GM23338 (cell line): Measurements from ENCODE around the gene DET1. TPM values are rescaled to one million over a fixed set of nuclear protein-coding genes. Genes with fewer than 3 reads are reported as not detected.

Experiments used
- ATAC-seq: fragments of 200-7000 bp; cut with Tn5 transposase; 3 replicates; pipeline ENCODE4 v1.9.1; 2020
- DNase-seq: peaks from one replicate; pipeline ENCODE4 v3.0.0-alpha.2; 2015; ENCODE audit warnings: low spot score
- H2AFZ ChIP-seq: fragments of 200-600 bp; sonication (generic); 2 replicates; pipeline ENCODE4 v1.8.0; 2016; ENCODE audit warnings: antibody characterized with exemption, mild to moderate bottlenecking, moderate library complexity
- H3F3A ChIP-seq: fragments of 200-600 bp; sonication (generic); replicated peaks from 2 replicates; pipeline ENCODE4 v1.8.0; 2017; ENCODE audit warnings: antibody characterized with exemption, mixed run types, low read depth
- H3K27ac ChIP-seq: fragments of 200-600 bp; sonication (generic); 2 replicates; pipeline ENCODE4 v1.6.1; 2016; ENCODE audit warnings: low read depth
- H3K27me3 ChIP-seq: fragments of 200-600 bp; sonication (generic); 2 replicates; pipeline ENCODE4 v1.8.0; 2016; ENCODE audit warnings: mild to moderate bottlenecking, mixed run types, moderate library complexity; ENCODE audit not compliant: insufficient read depth
- H3K36me3 ChIP-seq: fragments of 200-600 bp; sonication (generic); 2 replicates; pipeline ENCODE4 v1.8.0; 2016; ENCODE audit warnings: mild to moderate bottlenecking; ENCODE audit not compliant: insufficient read depth
- H3K4me1 ChIP-seq: fragments of 200-600 bp; sonication (generic); 2 replicates; pipeline ENCODE4 v1.8.0; 2016; ENCODE audit warnings: mild to moderate bottlenecking, moderate library complexity; ENCODE audit not compliant: insufficient read depth
- H3K4me2 ChIP-seq: fragments of 200-600 bp; sonication (generic); 2 replicates; pipeline ENCODE4 v1.7.1; 2017; ENCODE audit warnings: mixed run types
- H3K4me3 ChIP-seq: fragments of 200-600 bp; sonication (generic); 2 replicates; pipeline ENCODE4 v1.6.1; 2016; ENCODE audit warnings: mixed run types
- H3K79me2 ChIP-seq: fragments of 200-600 bp; sonication (generic); replicated peaks from 2 replicates; pipeline ENCODE4 v1.8.0; 2017; ENCODE audit warnings: mild to moderate bottlenecking; ENCODE audit not compliant: insufficient read depth
- H3K9me2 ChIP-seq: fragments of 200-600 bp; sonication (generic); 2 replicates; pipeline ENCODE4 v1.8.0; 2017; ENCODE audit not compliant: insufficient read depth
- H4K20me1 ChIP-seq: fragments of 200-600 bp; sonication (generic); replicated peaks from 2 replicates; pipeline ENCODE4 v1.8.0; 2017; ENCODE audit warnings: mild to moderate bottlenecking; ENCODE audit not compliant: insufficient read depth
- H3K27ac Mint-ChIP-seq: 2 replicates; pipeline ENCODE4 v1.8.0; 2020; ENCODE audit warnings: inconsistent platforms, mild to moderate bottlenecking, moderate library complexity, mixed read lengths
- H3K27me3 Mint-ChIP-seq: 3 replicates; pipeline ENCODE4 v1.8.0; 2022; ENCODE audit warnings: low read depth, mild to moderate bottlenecking, moderate library complexity, mixed read lengths, inconsistent platforms; ENCODE audit not compliant: insufficient read depth, poor library complexity
- H3K36me3 Mint-ChIP-seq: 3 replicates; pipeline ENCODE4 v1.8.0; 2021; ENCODE audit warnings: low read depth, mild to moderate bottlenecking, inconsistent platforms, moderate library complexity, mixed read lengths
- H3K4me1 Mint-ChIP-seq: 3 replicates; pipeline ENCODE4 v1.8.0; 2020; ENCODE audit warnings: mild to moderate bottlenecking, inconsistent platforms, mixed read lengths
- H3K4me3 Mint-ChIP-seq: 3 replicates; pipeline ENCODE4 v1.8.0; 2021; ENCODE audit warnings: moderate library complexity, mild to moderate bottlenecking, inconsistent platforms, mixed read lengths
- H3K9me3 Mint-ChIP-seq: 3 replicates; pipeline ENCODE4 v1.8.0; 2020; ENCODE audit warnings: moderate library complexity, mild to moderate bottlenecking, inconsistent platforms, mixed read lengths
- CREB1 ChIP-seq: fragments of 250-450 bp; sonication (Bioruptor Pico); IDR thresholded peaks from 2 replicates; pipeline ENCODE4 v1.5.0; 2020; ENCODE audit warnings: low read depth, mild to moderate bottlenecking, moderate library complexity
- EZH2 ChIP-seq: fragments of 200-600 bp; sonication (generic); IDR thresholded peaks from one replicate; pipeline ENCODE4 v1.8.0; 2017; ENCODE audit warnings: antibody characterized with exemption, mild to moderate bottlenecking, low read depth; ENCODE audit not compliant: unreplicated experiment
- EZH2phosphoT487 ChIP-seq: fragments of 200-600 bp; sonication (generic); IDR thresholded peaks from one replicate; pipeline ENCODE4 v1.8.1; 2018; ENCODE audit warnings: antibody characterized with exemption; ENCODE audit not compliant: unreplicated experiment
- NANOG ChIP-seq: IDR thresholded peaks from 2 replicates; pipeline ENCODE4 v1.6.1; 2016; ENCODE audit warnings: antibody characterized with exemption, borderline replicate concordance
- POLR2AphosphoS5 ChIP-seq: IDR thresholded peaks from 2 replicates; pipeline ENCODE4 v1.6.1; 2016; ENCODE audit warnings: antibody characterized with exemption, low read depth
- ZNF462 ChIP-seq: fragments of 250-450 bp; sonication (Bioruptor Pico); IDR thresholded peaks from 2 replicates; pipeline ENCODE4 v1.5.0; 2020; ENCODE audit warnings: mild to moderate bottlenecking, moderate library complexity
- polyA plus RNA-seq: library from polyadenylated mRNA; unstranded; fragments of >200 nt; fragmentation: Nextera tagmentation; extraction: Ambion mirVana; gene quantifications from 2 replicates; pipeline ENCODE4 v1.2.1, GENCODE V29; 2016
- total RNA-seq: library from RNA; depleted of rRNA; stranded (reverse); fragments of >200 nt; shearing (Covaris generic); gene quantifications from 2 replicates; pipeline ENCODE4 v1.2.3, GENCODE V29; 2014

Gene DET1
- total and polyA plus RNA-seq, 2 experiments from 2014 or later, result 4.2 to 8.6 TPM

- Mint-ChIP-seq H3K36me3 (no peaks in the 10 kb centered on the region), H3K4me1 (peaks cover 2% of the 10 kb centered on the region; the same call in 1 of the 3 replicates)
These were observed 40.1 kb upstream of the DET1 start for GRCh38 chr15:88586401-88587162.

More at GRCh38 chr15:88586401-88587162, 40.1 kb upstream of the DET1 start:
- H3K79me2 ChIP-seq, result no peaks in the 10 kb centered on the region
- H3K27ac ChIP-seq, result no peak overlapping the region
- H3K9me2 ChIP-seq, result no peaks in the 10 kb centered on the region
- no peak overlapping the region for H2AFZ ChIP-seq
- DNase-seq (no peak), ATAC-seq (no peak)
- no peaks in the 10 kb centered on the region for H4K20me1 ChIP-seq
- H3K27ac Mint-ChIP-seq, result no peak overlapping the region
- H3K36me3 ChIP-seq, result no peaks in the 10 kb centered on the region
- no peak overlapping the region for H3K4me2 ChIP-seq
- no peak overlapping the region for H3K4me3 Mint-ChIP-seq
- no peaks in the 10 kb centered on the region for H3K4me1 ChIP-seq
- no peak overlapping the region for H3K4me3 ChIP-seq
- TF ChIP-seq EZH2 (no peak), CREB1 (CRISPR knock-in tag) (no peak), ZNF462 (no peak), NANOG (no peak), POLR2AphosphoS5 (no peak), EZH2phosphoT487 (no peak)
- H3K9me3 Mint-ChIP-seq, result no peaks in the 10 kb centered on the region; the same call in 2 of the 3 replicates
- H3K27me3 Mint-ChIP-seq, result peaks cover 2% of the 10 kb centered on the region
- H3K27me3 ChIP-seq, result no peaks in the 10 kb centered on the region
- no peaks in the 10 kb centered on the region for H3F3A ChIP-seq
